HepG2 (cell line): ENCODE data around the gene RHOC. TPM values are rescaled to one million over a fixed set of nuclear protein-coding genes. Genes with fewer than 3 reads are reported as not detected.

ENCODE experiments used
- ARID3A ChIP-seq: IDR thresholded peaks from 2 replicates; pipeline ENCODE4 v1.6.1; 2012; ENCODE audit warnings: low read depth, low read length, improper control_type of control experiment
- E2F2 ChIP-seq: sonication (generic); formaldehyde crosslinking; IDR thresholded peaks from 2 replicates; pipeline ENCODE4 v1.4.0; 2020; ENCODE audit warnings: missing genetic modification reagents, borderline replicate concordance
- HOXA9 ChIP-seq: sonication (generic); formaldehyde crosslinking; IDR thresholded peaks from 2 replicates; pipeline ENCODE4 v1.8.1; 2022; ENCODE audit warnings: missing genetic modification reagents, mild to moderate bottlenecking, moderate library complexity, borderline replicate concordance
- NCOR1 ChIP-seq: fragments of 200-600 bp; sonication (generic); IDR thresholded peaks from 2 replicates; pipeline ENCODE4 v1.7.0; 2017; ENCODE audit warnings: antibody characterized with exemption, low read length, borderline replicate concordance
- PCBP1 ChIP-seq: fragments of 200-400 bp; formaldehyde crosslinking; IDR thresholded peaks from 2 replicates; pipeline ENCODE4 v1.6.1; 2017; ENCODE audit warnings: mild to moderate bottlenecking, low read depth, low read length, borderline replicate concordance
- PHF20 ChIP-seq: sonication (generic); formaldehyde crosslinking; IDR thresholded peaks from 2 replicates; pipeline ENCODE4 v1.5.0; 2020; ENCODE audit warnings: mild to moderate bottlenecking, missing genetic modification reagents
- PHF21A ChIP-seq: sonication (generic); formaldehyde crosslinking; IDR thresholded peaks from 2 replicates; pipeline ENCODE4 v1.5.0; 2020; ENCODE audit warnings: mild to moderate bottlenecking, missing genetic modification reagents
- POGK ChIP-seq: sonication (generic); formaldehyde crosslinking; conservative IDR thresholded peaks from 2 replicates; pipeline ENCODE4 v1.8.0; 2022; ENCODE audit warnings: mild to moderate bottlenecking, moderate library complexity, missing genetic modification reagents
- RAD21 ChIP-seq: fragments of 450-650 bp; formaldehyde crosslinking; IDR thresholded peaks from 2 replicates; pipeline ENCODE4 v1.5.0; 2020; ENCODE audit warnings: mild to moderate bottlenecking
- RNF2 ChIP-seq: fragments of 450-650 bp; conservative IDR thresholded peaks from 2 replicates; pipeline ENCODE4 v1.6.1; 2016; ENCODE audit warnings: low read depth
- SSRP1 ChIP-seq: IDR thresholded peaks from 2 replicates; pipeline ENCODE4 v1.6.1; 2016; ENCODE audit warnings: control low read depth
- ZNF232 ChIP-seq: sonication (generic); formaldehyde crosslinking; IDR thresholded peaks from 2 replicates; pipeline ENCODE4 v1.4.0; 2020; ENCODE audit warnings: missing genetic modification reagents, borderline replicate concordance
- ZNF570 ChIP-seq: sonication (generic); formaldehyde crosslinking; IDR thresholded peaks from 2 replicates; pipeline ENCODE4 v1.4.0; 2020; ENCODE audit warnings: mild to moderate bottlenecking, missing genetic modification reagents, borderline replicate concordance
- ZNF607 ChIP-seq: sonication (generic); formaldehyde crosslinking; IDR thresholded peaks from 2 replicates; pipeline ENCODE4 v1.5.1; 2020; ENCODE audit warnings: missing genetic modification reagents, mild to moderate bottlenecking, borderline replicate concordance
- ZNF879 ChIP-seq: sonication (generic); formaldehyde crosslinking; IDR thresholded peaks from 2 replicates; pipeline ENCODE4 v1.8.1; 2023; ENCODE audit warnings: missing genetic modification reagents
- polyA plus RNA-seq, 8 experiments: library from polyadenylated mRNA; depleted of rRNA in 3 of 8; stranded (reverse) in 7 of 8; unstranded in 1 of 8; fragments of >200 nt; fragmentation: Illumina TruSeq in 4 of 8; extraction: Trizol in 4 of 8; gene quantifications; 2 replicates each; pipeline versions ENCODE4 v1.2.1 to v1.2.3, GENCODE V29; 2011 to 2016; ENCODE audit warnings: low read depth in 4 of 8, missing spikeins in 1 of 8, mixed read lengths in 1 of 8; ENCODE audit not compliant: insufficient read depth in 1 of 8
- total RNA-seq, 5 experiments: library from RNA; depleted of rRNA; stranded (reverse); fragments of >200 nt; fragmentation: Illumina TruSeq; extraction: Trizol; gene quantifications; 2 replicates each; pipeline ENCODE4 v1.2.3, GENCODE V29; 2016; ENCODE audit warnings: low read depth in 1 of 5
- TF ChIP-seq, protein P1 (sequence below): sonication (generic); formaldehyde crosslinking; IDR thresholded peaks from 2 replicates; pipeline ENCODE4 v1.4.0; 2020; ENCODE audit warnings: missing genetic modification reagents
- TF ChIP-seq, protein P2 (sequence below): sonication (generic); formaldehyde crosslinking; IDR thresholded peaks from 2 replicates; pipeline ENCODE4 v1.5.1; 2020; ENCODE audit warnings: missing genetic modification reagents, mild to moderate bottlenecking, borderline replicate concordance
- TF ChIP-seq, protein P3 (sequence below): IDR thresholded peaks from 2 replicates; pipeline ENCODE4 v1.6.1; 2012; ENCODE audit warnings: inconsistent platforms

The RHOC gene
- total and polyA plus RNA-seq, 2 of the 13 experiments (the other 11 are each of a cell fraction or from before 2014, with no cell fraction given), result 64.3 to 182 TPM

DNA sequence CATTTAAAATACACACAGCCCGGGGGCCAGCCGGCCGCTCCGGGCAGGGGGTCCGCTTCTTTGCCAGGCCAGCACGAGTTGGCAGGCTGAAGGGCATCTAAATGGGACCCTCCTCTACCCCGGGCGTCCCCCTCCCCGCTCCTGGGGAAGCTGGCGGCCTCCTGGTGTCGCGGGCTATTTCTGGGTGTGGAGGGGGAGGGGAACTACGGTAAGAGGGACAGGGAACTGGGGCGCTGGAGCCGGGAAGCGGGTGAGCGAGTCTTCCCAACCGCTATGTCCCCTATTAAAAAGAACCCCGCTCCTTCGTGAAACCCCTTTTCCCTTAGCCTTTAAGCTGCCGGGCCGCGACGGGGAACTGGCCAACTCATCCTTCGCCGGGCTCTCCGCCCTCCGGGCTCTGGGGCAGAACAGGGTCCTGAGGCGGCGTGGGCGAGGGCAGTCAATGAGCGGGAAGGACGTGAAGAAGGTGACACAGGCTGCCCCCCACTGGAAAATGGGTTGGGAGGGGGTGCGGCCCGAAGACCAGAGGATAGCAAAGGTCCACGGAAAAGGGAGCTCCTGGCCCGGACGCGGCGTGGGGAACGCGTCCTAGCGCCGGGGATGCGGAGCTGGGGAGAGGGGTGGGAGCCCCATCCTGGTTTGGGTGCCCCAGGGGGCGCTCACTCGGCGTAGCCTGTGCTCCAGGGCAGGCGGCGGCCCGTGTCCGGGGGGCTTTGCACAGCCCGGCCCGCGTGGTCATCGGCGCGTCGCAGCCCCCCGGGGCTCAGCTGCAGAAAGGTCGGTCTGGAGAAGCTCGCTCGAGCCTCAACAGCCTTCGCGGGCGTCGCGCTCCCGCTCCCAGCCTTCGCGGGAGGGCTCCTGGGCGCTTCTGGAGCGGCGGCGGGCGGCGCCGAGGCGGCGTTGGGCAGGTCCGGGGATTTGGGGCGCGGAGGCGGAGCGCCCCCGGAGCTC is 7.7 kb upstream of the RHOC start (continued):
- TF ChIP-seq ZNF570 (CRISPR knock-in tag) (no peak), PCBP1 (0 out of 2 replicates have a peak, but pooled peaks have one; percentile 24), NCOR1 (no peak), ZNF607 (CRISPR knock-in tag) (no peak), POGK (peak; percentile 57; the same call in 1 of the 2 replicates), PHF21A (0 out of 2 replicates have a peak, but pooled peaks have one; percentile 38), ZNF879 (CRISPR knock-in tag) (no peak), E2F2 (CRISPR knock-in tag) (no peak), ZNF232 (CRISPR knock-in tag) (no peak), SSRP1 (no peak), HOXA9 (no peak), ARID3A (no peak), PHF20 (CRISPR knock-in tag) (no peak), RAD21 (0 out of 2 replicates have a peak, but pooled peaks have one; percentile 16), RNF2 (0 out of 2 replicates have a peak, but pooled peaks have one; percentile 20)
- TF ChIP-seq, protein P1, sequence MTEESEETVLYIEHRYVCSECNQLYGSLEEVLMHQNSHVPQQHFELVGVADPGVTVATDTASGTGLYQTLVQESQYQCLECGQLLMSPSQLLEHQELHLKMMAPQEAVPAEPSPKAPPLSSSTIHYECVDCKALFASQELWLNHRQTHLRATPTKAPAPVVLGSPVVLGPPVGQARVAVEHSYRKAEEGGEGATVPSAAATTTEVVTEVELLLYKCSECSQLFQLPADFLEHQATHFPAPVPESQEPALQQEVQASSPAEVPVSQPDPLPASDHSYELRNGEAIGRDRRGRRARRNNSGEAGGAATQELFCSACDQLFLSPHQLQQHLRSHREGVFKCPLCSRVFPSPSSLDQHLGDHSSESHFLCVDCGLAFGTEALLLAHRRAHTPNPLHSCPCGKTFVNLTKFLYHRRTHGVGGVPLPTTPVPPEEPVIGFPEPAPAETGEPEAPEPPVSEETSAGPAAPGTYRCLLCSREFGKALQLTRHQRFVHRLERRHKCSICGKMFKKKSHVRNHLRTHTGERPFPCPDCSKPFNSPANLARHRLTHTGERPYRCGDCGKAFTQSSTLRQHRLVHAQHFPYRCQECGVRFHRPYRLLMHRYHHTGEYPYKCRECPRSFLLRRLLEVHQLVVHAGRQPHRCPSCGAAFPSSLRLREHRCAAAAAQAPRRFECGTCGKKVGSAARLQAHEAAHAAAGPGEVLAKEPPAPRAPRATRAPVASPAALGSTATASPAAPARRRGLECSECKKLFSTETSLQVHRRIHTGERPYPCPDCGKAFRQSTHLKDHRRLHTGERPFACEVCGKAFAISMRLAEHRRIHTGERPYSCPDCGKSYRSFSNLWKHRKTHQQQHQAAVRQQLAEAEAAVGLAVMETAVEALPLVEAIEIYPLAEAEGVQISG, result no peak
- TF ChIP-seq, protein P2, sequence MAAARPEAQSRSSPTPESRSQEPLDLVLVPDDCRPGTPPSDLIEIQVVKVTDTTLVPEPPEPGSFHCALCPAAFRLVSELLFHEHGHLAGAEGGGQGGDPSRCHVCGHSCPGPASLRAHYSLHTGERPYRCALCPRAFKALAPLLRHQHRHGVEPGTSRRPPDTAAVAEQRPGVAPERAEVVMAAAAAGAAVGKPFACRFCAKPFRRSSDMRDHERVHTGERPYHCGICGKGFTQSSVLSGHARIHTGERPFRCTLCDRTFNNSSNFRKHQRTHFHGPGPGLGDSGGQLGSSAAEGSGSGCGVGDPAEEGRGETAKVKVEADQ (CRISPR knock-in tag), result no peak
- TF ChIP-seq, protein P3, sequence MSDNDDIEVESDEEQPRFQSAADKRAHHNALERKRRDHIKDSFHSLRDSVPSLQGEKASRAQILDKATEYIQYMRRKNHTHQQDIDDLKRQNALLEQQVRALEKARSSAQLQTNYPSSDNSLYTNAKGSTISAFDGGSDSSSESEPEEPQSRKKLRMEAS, result no peak
